Measurements from ENCODE around the gene PLXND1.
A peak's percentile ranks its signal among the peaks of the same experiment; 100 is the strongest.

Gene PLXND1

GRCh38 chr3:129626744-129627349 lies 20.4 kb upstream of the PLXND1 start:
- DNase-seq = peak; percentile 43 to 66

- no peak for DNase-seq
Measured at GRCh38 chr3:129625072-129625874, 18.8 kb upstream of the PLXND1 start.

DNA sequence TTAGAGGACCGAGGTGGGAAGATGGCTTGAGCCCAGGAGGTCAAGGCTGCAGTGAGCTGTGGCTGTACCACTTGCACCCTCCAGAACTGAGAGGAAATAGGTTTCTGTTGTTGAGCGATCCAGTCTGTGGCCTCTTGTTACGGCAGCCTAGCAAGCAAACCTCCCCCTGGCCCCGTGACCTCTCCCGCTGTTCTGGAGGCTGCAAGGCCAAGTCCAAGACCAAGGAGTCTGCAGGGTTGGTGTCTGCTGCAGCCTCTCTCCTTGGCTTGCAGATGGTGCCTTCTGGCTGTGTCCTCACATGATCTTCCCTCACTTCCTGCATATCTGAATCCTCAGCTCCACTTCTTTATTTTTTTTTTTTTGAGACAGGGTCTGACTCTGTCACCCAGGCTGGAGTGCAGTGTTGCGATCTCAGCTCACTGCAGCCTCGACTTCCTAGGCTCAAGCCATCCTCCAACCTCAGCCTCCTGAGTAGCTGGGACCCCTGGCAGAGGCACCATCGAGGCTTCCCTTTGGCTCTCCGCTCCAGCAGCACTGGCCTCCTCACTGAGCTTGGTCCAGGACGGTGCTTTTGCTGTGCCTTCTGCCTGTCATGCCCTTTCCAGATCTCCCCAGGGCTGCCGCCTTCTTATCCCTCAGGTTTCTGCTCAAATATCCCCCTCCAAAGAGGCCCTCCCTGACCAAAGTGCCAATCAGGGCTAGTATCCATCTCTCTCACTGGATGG lies 18.0 kb upstream of the PLXND1 start:
- DNase-seq = no peak

DNA sequence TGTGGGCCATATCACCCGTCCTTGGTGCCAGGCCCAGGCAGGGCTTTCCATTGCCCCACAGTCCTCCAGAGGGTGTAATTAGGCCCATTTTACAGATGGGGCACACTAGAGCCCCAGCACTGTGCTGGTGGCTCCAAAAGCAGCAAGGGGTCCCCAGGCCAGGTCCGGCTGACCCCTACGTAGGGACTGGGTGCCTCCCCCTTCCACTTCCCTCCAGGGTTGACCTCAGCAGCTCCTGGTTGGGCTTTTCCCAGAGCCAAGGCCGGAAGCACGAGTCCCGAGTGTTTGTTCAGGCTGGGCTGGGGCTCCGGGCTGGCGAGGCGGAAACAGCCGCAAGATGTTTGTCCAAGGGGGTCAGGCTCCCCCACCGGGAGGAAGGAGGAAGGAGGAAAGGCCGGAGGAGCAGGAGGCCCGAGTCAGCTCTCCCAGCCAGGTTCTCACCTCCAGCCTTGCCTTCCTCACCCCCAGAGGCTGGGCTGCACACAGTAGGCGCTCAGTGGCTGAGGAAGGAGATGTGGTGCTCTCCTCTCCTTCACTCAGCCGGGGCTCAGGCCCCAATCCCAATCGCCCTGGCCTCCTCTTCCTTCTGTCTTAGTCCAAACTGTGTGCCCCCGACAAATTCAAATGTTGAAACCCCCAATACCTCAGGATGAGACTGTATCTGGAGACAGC lies 17.1 kb upstream of the PLXND1 start:
- DNase-seq = no peak

DNA sequence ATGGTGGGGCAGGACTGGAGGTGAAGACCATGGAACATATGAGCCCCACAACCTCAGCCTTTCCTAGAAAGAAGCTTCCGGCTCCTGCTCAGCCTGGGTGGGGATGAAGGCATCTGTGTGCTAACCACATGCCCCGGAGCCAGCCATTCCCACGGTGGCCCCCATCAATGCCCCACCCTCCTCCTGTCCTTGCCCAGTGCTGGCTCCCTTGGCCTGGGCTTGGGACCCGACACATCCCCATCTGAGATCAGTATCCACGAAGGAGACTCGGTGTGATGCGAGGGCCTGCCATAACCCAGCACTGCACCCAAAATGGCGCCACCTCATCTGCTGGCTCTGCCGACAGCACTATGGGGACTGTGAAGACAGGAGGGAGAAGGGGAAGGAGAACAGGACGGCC lies 16.5 kb upstream of the PLXND1 start:
- DNase-seq = no peak

- DNase-seq = no peak
Measured at GRCh38 chr3:129622226-129622874, 15.9 kb upstream of the PLXND1 start.

DNA sequence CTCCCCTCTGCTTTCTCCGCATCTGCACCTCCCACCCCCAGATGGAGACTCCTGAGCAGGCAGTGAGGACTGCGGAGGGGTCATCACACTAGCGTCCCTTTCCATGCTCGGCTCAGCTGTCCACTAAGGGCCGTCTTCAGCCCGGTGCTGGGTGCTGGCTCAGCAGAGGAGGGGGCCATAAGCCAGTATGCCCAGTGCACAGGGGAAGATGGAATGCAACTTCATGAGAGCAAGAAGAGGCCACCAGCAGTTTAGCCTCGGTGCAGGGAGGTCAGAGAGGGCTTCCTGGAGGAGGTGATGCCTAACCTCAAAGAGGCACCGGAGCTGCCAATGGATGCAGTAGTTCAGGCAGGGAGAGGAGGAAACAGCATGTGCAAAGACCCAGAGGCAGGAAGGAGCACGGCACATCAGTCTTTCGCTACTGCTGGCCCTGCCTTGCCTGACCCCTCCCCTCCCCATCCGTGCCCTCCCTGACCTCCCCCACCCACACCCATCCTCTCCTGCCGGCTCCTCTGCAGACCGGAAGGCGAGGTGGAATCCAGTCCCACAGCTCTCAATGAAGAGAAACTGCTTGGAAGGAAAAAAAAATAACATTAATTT lies 15.2 kb upstream of the PLXND1 start:
- no peak for DNase-seq

- no peak for DNase-seq
Measured at GRCh38 chr3:129620828-129621559, 14.5 kb upstream of the PLXND1 start.

DNA sequence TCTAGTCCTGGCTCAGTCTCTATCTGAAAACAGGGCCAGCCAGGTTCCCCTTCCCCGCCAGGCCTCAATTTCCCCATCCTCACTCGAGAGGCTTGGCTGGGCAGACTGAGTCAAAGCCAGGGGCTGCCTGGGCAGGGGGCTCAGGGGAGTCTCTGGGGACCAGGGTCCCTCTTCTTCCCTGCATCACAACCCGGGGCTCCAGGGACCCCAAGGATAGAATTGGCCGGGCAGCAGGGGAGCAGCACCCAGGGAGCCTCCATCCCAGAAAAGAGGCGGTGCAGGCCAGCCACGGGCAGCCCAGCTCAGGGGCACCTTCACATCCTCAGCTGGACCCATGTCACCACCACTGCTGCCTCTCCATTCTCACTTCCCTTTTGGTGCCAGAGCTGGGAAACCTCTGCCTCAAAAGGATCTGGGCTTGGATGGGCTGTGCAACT lies 13.3 kb upstream of the PLXND1 start:
- no peak for DNase-seq

DNA sequence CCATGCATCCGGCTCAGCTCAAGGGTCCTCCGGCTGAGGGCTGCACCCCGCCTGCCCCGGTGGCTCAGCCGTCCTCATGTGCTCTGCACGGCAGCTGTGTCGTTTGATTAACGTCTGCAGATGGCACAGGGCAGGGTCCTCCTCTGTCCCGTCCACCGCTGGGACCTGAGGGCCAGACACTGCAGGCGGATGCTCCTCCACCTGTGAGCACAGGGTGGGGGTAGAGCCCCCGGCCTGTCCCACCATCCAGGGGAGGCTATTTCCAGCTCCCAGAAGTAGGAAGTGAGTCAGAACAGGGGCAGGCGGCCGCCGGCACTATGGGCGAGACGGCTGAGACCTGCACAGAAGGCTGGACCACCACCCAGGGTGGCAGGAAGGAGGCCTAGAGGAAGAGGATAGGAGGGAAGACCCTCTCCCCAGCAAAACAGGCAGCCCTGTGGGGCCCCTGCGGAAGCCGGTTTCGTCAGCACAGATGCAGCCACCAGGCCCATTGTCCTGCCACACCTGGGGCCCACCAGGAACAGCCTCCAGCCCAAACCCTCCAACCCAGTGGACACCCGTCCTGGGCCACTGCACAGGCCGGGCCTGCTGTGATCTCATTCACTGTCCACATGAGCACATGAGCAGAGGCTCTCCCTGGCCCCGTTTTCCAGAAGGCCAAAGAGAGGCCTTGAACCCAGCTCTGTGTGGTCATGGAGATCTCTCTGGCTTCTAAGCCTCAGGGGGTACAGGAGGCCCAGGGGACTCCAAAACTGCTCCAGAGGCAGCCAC lies 12.6 kb upstream of the PLXND1 start:
- no peak for DNase-seq

GRCh38 chr3:129618186-129618820 lies 11.8 kb upstream of the PLXND1 start:
- DNase-seq = no peak

- DNase-seq = no peak
Measured at GRCh38 chr3:129617381-129618185, 11.1 kb upstream of the PLXND1 start.

- no peak for DNase-seq
Measured at GRCh38 chr3:129616713-129617112, 10.2 kb upstream of the PLXND1 start.

DNA sequence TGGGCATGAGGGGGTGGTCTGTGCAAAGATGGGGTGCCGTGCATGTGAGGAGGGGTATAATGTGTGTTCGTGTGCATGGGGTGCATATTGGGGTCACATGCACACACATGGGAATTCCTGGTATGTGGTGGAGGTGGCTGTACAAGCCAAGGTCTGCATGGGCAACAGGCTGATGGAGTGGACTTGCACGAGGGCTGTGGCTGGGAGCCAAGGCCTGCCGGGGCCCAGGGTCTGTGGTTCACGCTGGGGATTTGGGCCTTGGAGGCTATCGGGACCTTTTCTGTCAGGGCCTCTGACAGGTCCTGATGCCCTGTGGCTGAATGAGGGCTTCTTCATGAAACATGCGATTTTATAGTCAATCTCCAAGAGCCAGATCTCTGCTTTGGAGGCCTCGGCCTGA lies 9.8 kb upstream of the PLXND1 start:
- no peak for DNase-seq

DNA sequence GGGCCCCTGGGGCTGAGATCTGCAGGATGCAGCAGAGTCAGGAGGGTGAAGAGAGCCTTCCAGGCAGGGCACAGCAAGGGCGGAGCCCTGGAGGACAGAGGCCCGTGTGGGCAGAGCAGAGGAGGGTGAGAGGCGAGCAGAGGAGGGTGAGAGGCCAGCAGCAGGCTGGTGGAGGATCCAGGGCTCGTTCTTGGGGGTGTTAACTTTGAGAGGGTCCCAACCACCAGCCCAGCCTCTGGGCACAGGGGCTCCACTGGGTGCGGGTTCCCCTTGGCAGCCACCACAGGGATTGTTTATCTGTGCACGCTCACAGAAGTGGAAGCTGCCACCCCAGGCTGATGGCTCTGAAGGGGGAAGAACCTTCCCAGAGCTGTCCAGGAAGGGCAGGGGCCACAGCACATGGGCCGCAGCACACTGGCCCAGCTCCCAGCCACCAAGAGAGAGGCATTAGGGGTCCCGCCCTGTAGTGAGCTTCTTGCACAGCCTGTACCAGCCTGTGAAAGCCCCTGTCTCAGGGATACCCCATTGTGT lies 9.3 kb upstream of the PLXND1 start:
- DNase-seq = no peak

- no peak for DNase-seq
Measured at GRCh38 chr3:129614927-129615363, 8.5 kb upstream of the PLXND1 start.

DNA sequence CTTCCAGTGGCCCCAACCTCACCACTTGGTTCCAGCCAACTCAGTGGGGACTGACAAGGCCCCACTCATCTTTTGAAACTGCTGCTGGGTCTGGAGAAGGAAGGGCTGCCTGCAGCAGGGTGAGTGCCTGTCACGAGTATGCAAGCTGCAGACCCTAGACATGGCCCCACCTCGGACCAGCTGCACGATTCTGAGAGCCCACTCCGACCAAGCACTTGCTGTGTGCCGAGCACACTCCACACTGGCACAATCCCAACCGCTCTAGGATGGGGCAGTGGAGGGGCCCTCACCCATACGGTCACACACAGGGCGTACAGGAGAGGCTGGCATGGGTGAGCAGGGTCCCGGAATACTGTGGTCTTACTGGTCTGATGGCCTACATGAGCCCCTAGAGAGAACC lies 8.0 kb upstream of the PLXND1 start:
- DNase-seq = no peak

DNA sequence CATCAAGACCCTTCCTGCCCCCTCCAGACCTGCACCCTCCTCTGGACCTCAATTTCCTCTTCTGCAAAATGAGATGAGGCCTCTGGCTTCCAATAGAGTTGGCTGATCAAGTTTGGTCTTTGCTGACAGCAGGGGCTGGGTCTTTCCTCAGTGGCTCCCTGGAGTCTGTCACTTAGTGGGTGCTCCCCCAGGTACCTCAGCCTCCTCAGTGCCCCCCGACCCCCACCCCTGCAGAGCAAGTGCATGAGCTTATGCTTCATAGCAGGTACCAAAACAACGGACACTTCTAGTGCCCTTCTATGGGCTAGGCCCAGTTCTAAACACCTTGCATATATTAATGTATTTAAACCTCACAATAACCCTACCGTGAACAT lies 6.9 kb upstream of the PLXND1 start:
- no peak for DNase-seq

All from stimulated activated CD4-positive, alpha-beta T cell treated with anti-CD3 and anti-CD28 coated beads, Interleukin-4, amount 100 ng/mL, for 4 hours (primary cell).